KMS-11 (cell line): ENCODE measurements around the gene BRD7.

ENCODE experiments used
- H2AFZ ChIP-seq: fragments of 200-600 bp; sonication (generic); 2 replicates; pipeline ENCODE4 v1.6.1; 2016; ENCODE audit warnings: antibody characterized with exemption, mixed run types, low read depth
- H3K27ac ChIP-seq: fragments of 200-600 bp; sonication (generic); 2 replicates; pipeline ENCODE4 v1.6.1; 2016; ENCODE audit warnings: mild to moderate bottlenecking, mixed run types
- H3K27me3 ChIP-seq: fragments of 200-600 bp; sonication (generic); 2 replicates; pipeline ENCODE4 v1.6.1; 2017; ENCODE audit warnings: mild to moderate bottlenecking, low read depth, mixed run types, moderate library complexity; ENCODE audit not compliant: insufficient read depth
- H3K36me3 ChIP-seq: fragments of 200-600 bp; sonication (generic); 2 replicates; pipeline ENCODE4 v1.6.1; 2017; ENCODE audit warnings: mild to moderate bottlenecking, mixed run types; ENCODE audit not compliant: insufficient read depth
- H3K4me1 ChIP-seq: fragments of 200-600 bp; sonication (generic); 2 replicates; pipeline ENCODE4 v1.6.1; 2016; ENCODE audit warnings: mild to moderate bottlenecking, low read depth, mixed run types; ENCODE audit not compliant: poor library complexity, severe bottlenecking
- H3K4me2 ChIP-seq: fragments of 200-600 bp; sonication (generic); 2 replicates; pipeline ENCODE4 v1.7.0; 2016; ENCODE audit warnings: mild to moderate bottlenecking, mixed run types
- H3K4me3 ChIP-seq: fragments of 200-600 bp; sonication (generic); IDR thresholded peaks from 2 replicates; pipeline ENCODE4 v1.6.1; 2017; ENCODE audit warnings: low read depth, low read length, mixed read lengths; ENCODE audit not compliant: insufficient read depth
- H3K79me2 ChIP-seq: fragments of 200-600 bp; sonication (generic); 2 replicates; pipeline ENCODE4 v1.6.1; 2016; ENCODE audit warnings: low read depth, mixed run types; ENCODE audit not compliant: insufficient read depth
- H3K9ac ChIP-seq: fragments of 200-600 bp; sonication (generic); 2 replicates; pipeline ENCODE4 v1.6.1; 2016; ENCODE audit warnings: mild to moderate bottlenecking, mixed run types
- H4K20me1 ChIP-seq: fragments of 200-600 bp; sonication (generic); 2 replicates; pipeline ENCODE4 v1.6.1; 2016; ENCODE audit warnings: mild to moderate bottlenecking, mixed run types; ENCODE audit not compliant: insufficient read depth
- CTCF ChIP-seq: fragments of 200-600 bp; sonication (generic); conservative IDR thresholded peaks from 2 replicates; pipeline ENCODE4 v1.6.1; 2017; ENCODE audit warnings: low read depth, mild to moderate bottlenecking, antibody characterized with exemption, low read length, moderate library complexity, mixed read lengths

The BRD7 gene

GRCh38 chr16:50373345-50373701, 4.5 kb upstream of the BRD7 start:
- H3K4me3 ChIP-seq: no peak overlapping the region
- no peak overlapping the region for H3K4me2 ChIP-seq

GRCh38 chr16:50372611-50373344, 4.0 kb upstream of the BRD7 start:
- H3K4me3 ChIP-seq: no peak overlapping the region
- H3K27me3 ChIP-seq: no peaks in the 10 kb centered on the region
- no peak overlapping the region for H3K4me2 ChIP-seq
- no peaks in the 10 kb centered on the region for H4K20me1 ChIP-seq
- TF ChIP-seq CTCF: no peak
- H2AFZ ChIP-seq: no peak overlapping the region
- H3K27ac ChIP-seq: no peak overlapping the region
- H3K9ac ChIP-seq: no peak overlapping the region
- peaks cover 8% of the 10 kb centered on the region for H3K4me1 ChIP-seq
- peaks cover 6% of the 10 kb centered on the region for H3K79me2 ChIP-seq
- H3K36me3 ChIP-seq: no peaks in the 10 kb centered on the region

More at GRCh38 chr16:50373345-50373701, 4.5 kb upstream of the BRD7 start:
- no peaks in the 10 kb centered on the region for H4K20me1 ChIP-seq
- H3K9ac ChIP-seq: no peak overlapping the region
- H3K79me2 ChIP-seq: peaks cover under 1% of the 10 kb centered on the region; the same call in 1 of the 2 replicates
- no peak for TF ChIP-seq CTCF
- peaks cover 6% of the 10 kb centered on the region for H3K4me1 ChIP-seq
- H2AFZ ChIP-seq: no peak overlapping the region
- no peaks in the 10 kb centered on the region for H3K27me3 ChIP-seq
- no peaks in the 10 kb centered on the region for H3K36me3 ChIP-seq
- H3K27ac ChIP-seq: no peak overlapping the region

- no peak overlapping the region for H3K4me2 ChIP-seq
- H3K79me2 ChIP-seq: peaks cover 13% of the 10 kb centered on the region
- H3K9ac ChIP-seq: no peak overlapping the region
- H3K27me3 ChIP-seq: no peaks in the 10 kb centered on the region
- no peaks in the 10 kb centered on the region for H4K20me1 ChIP-seq
- no peaks in the 10 kb centered on the region for H3K36me3 ChIP-seq
- no peak overlapping the region for H3K4me3 ChIP-seq
- no peak overlapping the region for H3K27ac ChIP-seq
- H3K4me1 ChIP-seq: peaks cover 15% of the 10 kb centered on the region
- no peak for TF ChIP-seq CTCF
- H2AFZ ChIP-seq: no peak overlapping the region
These were observed 3.3 kb upstream of the BRD7 start for GRCh38 chr16:50371936-50372595.

GRCh38 chr16:50371036-50371716, 2.4 kb upstream of the BRD7 start:
- Histone ChIP-seq H3K4me3 (no peak overlapping the region), H3K9ac (no peak overlapping the region), H4K20me1 (no peaks in the 10 kb centered on the region), H3K27ac (no peak overlapping the region), H3K79me2 (peaks cover 22% of the 10 kb centered on the region), H3K27me3 (no peaks in the 10 kb centered on the region), H3K4me1 (peaks cover 24% of the 10 kb centered on the region), H2AFZ (no peak overlapping the region), H3K36me3 (no peaks in the 10 kb centered on the region), H3K4me2 (no peak overlapping the region)
- TF ChIP-seq CTCF: no peak
